GM19463 (cell line): ENCODE measurements around the gene GDI1.

Experiments used
- ATAC-seq: cut with Tn5 transposase; IDR thresholded peaks from one replicate; pipeline ENCODE4 v1.9.1; 2021; ENCODE audit warnings: mild to moderate bottlenecking, moderate library complexity; ENCODE audit not compliant: unreplicated experiment

The GDI1 gene

GRCh38 chrX:154477891-154478477, 41.0 kb downstream of the GDI1 start:
- ATAC-seq, result no peak

- ATAC-seq, result peak; percentile 84
These were observed 42.0 kb downstream of the GDI1 start, which contains the start of gene LAGE3 for GRCh38 chrX:154478728-154479622. LAGE3 (minus strand) TSS chrX:154479281; CDS start chrX:154478915, 366 bp downstream.

- ATAC-seq, result no peak
These were observed 44.2 kb downstream of the GDI1 start for GRCh38 chrX:154481195-154481594.

- no peak for ATAC-seq
These were observed 45.1 kb downstream of the GDI1 start for GRCh38 chrX:154481911-154482601.

- no peak for ATAC-seq
These were observed 45.8 kb downstream of the GDI1 start for GRCh38 chrX:154482786-154483185.

- ATAC-seq, result no peak
These were observed 46.4 kb downstream of the GDI1 start for GRCh38 chrX:154483325-154483724.

- ATAC-seq, result no peak
These were observed 47.5 kb downstream of the GDI1 start for GRCh38 chrX:154484255-154485149.

- no peak for ATAC-seq
These were observed 48.4 kb downstream of the GDI1 start for GRCh38 chrX:154485150-154486051.

- ATAC-seq, result no peak
These were observed 49.1 kb downstream of the GDI1 start for GRCh38 chrX:154486052-154486395.

GRCh38 chrX:154486396-154487207, 49.6 kb downstream of the GDI1 start, which contains the start of gene UBL4A:
UBL4A (minus strand) TSS chrX:154486615; CDS start chrX:154486584, 31 bp downstream.
- peak; percentile 23 for ATAC-seq

GRCh38 chrX:154487518-154488290, 50.8 kb downstream of the GDI1 start:
- no peak for ATAC-seq

- no peak for ATAC-seq
These were observed 51.6 kb downstream of the GDI1 start for GRCh38 chrX:154488336-154489075.

- ATAC-seq, result no peak
These were observed 52.2 kb downstream of the GDI1 start for GRCh38 chrX:154489182-154489581.

- peak; percentile 16 for ATAC-seq
These were observed 53.1 kb downstream of the GDI1 start for GRCh38 chrX:154490021-154490413.

GRCh38 chrX:154490414-154491083, 53.6 kb downstream of the GDI1 start, which contains the start of gene SLC10A3:
SLC10A3 (minus strand) TSS chrX:154490629; CDS start chrX:154488940, 1,689 bp downstream.
- peak; percentile 78 for ATAC-seq
